Measurements from ENCODE around the gene SLC7A4. TPM values are rescaled to one million over a fixed set of nuclear protein-coding genes. Genes with fewer than 3 reads are reported as not detected.

SLC7A4 gene
- total and polyA plus RNA-seq, 2 of the 8 experiments (the other 6 are each of a cell fraction or from before 2014, with no cell fraction given), result 0.92 TPM; not detected in 1

GRCh38 chr22:21041937-21042336 lies 9.6 kb upstream of the SLC7A4 start:
- Histone ChIP-seq H3K4me3 (ENCODE audit: extremely low read depth in 1 of 4, insufficient read depth in 2 of 4, low read depth in 3 of 4, low read length in 4 of 4) (no peak overlapping the region), H3K14ac (ENCODE audit: insufficient read length) (no peak overlapping the region), H3K27me3 (replicated peaks in 1 of 4; ENCODE audit: control insufficient read depth in 3 of 4, extremely low read depth in 1 of 4, insufficient read depth in 3 of 4, low read length in 3 of 4) (peaks cover 0 to 7% (median 2%) of the 10 kb centered on the region in 4 experiments; a peak in 3 of 7 replicates), H3K56ac (replicated peaks; ENCODE audit: insufficient read length, low read depth, low read length) (no peak overlapping the region), H3K18ac (ENCODE audit: extremely low read depth, low read length) (no peak overlapping the region), H2AFZ (ENCODE audit: low read length) (no peak overlapping the region), H4K91ac (replicated peaks; ENCODE audit: insufficient read length, low read length) (no peak overlapping the region), H2BK12ac (ENCODE audit: low read depth, low read length) (no peak overlapping the region), H2BK120ac (replicated peaks; ENCODE audit: low read depth, low read length) (no peak overlapping the region), H2BK5ac (ENCODE audit: low read depth, low read length) (no peak overlapping the region), H3K23me2 (ENCODE audit: low read depth, low read length) (peaks cover 6% of the 10 kb centered on the region; the same call in 1 of the 2 replicates), H3K27ac (ENCODE audit: low read depth, low read length) (no peak overlapping the region), H4K20me1 (replicated peaks in 1 of 2; ENCODE audit: control insufficient read depth in 1 of 2, insufficient read depth in 2 of 2, low read length in 2 of 2) (no peaks in the 10 kb centered on the region), H2AK5ac (ENCODE audit: low read depth, low read length) (no peak overlapping the region), H3K23ac (ENCODE audit: insufficient read length) (no peak overlapping the region), H2BK15ac (ENCODE audit: low read length) (no peak overlapping the region), H3K4me2 (ENCODE audit: insufficient read depth in 1 of 2, low read depth in 2 of 2, low read length in 2 of 2) (no peak overlapping the region), H3K36me3 (ENCODE audit: control insufficient read depth in 2 of 4, insufficient read depth in 4 of 4, low read length in 3 of 4) (no peaks in the 10 kb centered on the region), H3K4ac (replicated peaks; ENCODE audit: insufficient read length, low read depth, low read length) (no peak overlapping the region), H3K79me2 (ENCODE audit: control insufficient read depth in 1 of 2, insufficient read depth in 2 of 2, low read length in 2 of 2) (no peaks in the 10 kb centered on the region), H3K4me1 (replicated peaks in 1 of 4; ENCODE audit: control insufficient read depth in 3 of 4, insufficient read depth in 4 of 4, low read length in 3 of 4) (peaks cover 0 to 10% (median 0%) of the 10 kb centered on the region in 4 experiments; a peak in 2 of 7 replicates), H4K5ac (ENCODE audit: insufficient read length, low read depth, low read length) (no peak overlapping the region), H4K8ac (ENCODE audit: extremely low read depth, insufficient read depth, low read length) (no peak overlapping the region), H3K9me3 (ENCODE audit: insufficient read depth in 2 of 2, low read depth in 1 of 2, low read length in 1 of 2) (no peaks in the 10 kb centered on the region), H3K9ac (replicated peaks in 1 of 4; ENCODE audit: extremely low read depth in 1 of 4, low read depth in 3 of 4, low read length in 3 of 4) (no peak overlapping the region), H2BK20ac (ENCODE audit: low read length) (no peak overlapping the region), H3K79me1 (ENCODE audit: low read depth, low read length) (no peaks in the 10 kb centered on the region)
- ChIA-PET CTCF (ENCODE audit: partially characterized antibody) (interaction anchor here (0.8 to 1.2 kb wide), 2 partner anchors 84 to 906 kb away, joined by 4 to 5 read pairs; no protein-coding TSS in a partner anchor), POLR2A (ENCODE audit: partially characterized antibody) (no interaction called here)
- WGBS, 2 experiments (ENCODE audit: extremely low coverage in 1 of 2, insufficient coverage in 1 of 2, insufficient read length in 1 of 2, insufficient replicate concordance in 2 of 2, low coverage in 1 of 2, low lambda C conversion rate in 2 of 2, missing lambda C conversion rate in 1 of 2), result 78% methylated on average over 4 of the region's 4 CpGs; no CpG with 5 or more reads in 1 of the 2 experiments
- DNase-seq (ENCODE audit: low read depth in 1 of 2, low spot score in 2 of 2), result no peak
- no peak for FAIRE-seq
- TF ChIP-seq HDAC6 (IDR thresholded peaks at IDR 0.05; ENCODE audit: low read depth, low read length) (no peak), BACH1 (IDR thresholded peaks at IDR 0.05; ENCODE audit: low read length) (no peak), RNF2 (IDR thresholded peaks at IDR 0.05; ENCODE audit: borderline replicate concordance, low read depth, low read length, missing control alignments, poor library complexity, severe bottlenecking) (no peak), PHF8 (conservative IDR thresholded peaks at IDR 0.05; ENCODE audit: low read depth, low read length) (no peak), SUZ12 (IDR thresholded peaks at IDR 0.05; ENCODE audit: low read length) (no peak), CTBP2 (IDR thresholded peaks at IDR 0.05; ENCODE audit: borderline replicate concordance, insufficient read depth, insufficient read length, low read length) (no peak), TCF12 (IDR thresholded peaks at IDR 0.05; ENCODE audit: low read depth, low read length) (no peak), FOSL1 (IDR thresholded peaks at IDR 0.05; ENCODE audit: insufficient read depth, low read depth, low read length) (no peak), SIX5 (IDR thresholded peaks at IDR 0.05; ENCODE audit: low read depth, low read length) (no peak), RAD21 (IDR thresholded peaks at IDR 0.05 in 1 of 2, conservative IDR thresholded peaks at IDR 0.05 in 1 of 2; ENCODE audit: low read depth in 2 of 2, low read length in 2 of 2) (no peak), MAFK (IDR thresholded peaks at IDR 0.05; ENCODE audit: low read depth, low read length) (no peak), CHD2 (IDR thresholded peaks at IDR 0.05; ENCODE audit: low read length) (no peak), YY1 (IDR thresholded peaks at IDR 0.05; ENCODE audit: low read depth, low read length) (no peak), EZH2 (IDR thresholded peaks at IDR 0.05; ENCODE audit: low read depth, low read length, severe bottlenecking) (no peak)

Data from H1 (cell line).